Keratinocyte (primary cell): ENCODE measurements around the gene CFAP20DC.

Experiments
- EZH2 ChIP-seq: IDR thresholded peaks from one replicate; pipeline ENCODE4 v1.6.1; 2012; ENCODE audit warnings: inconsistent platforms, mild to moderate bottlenecking, low read length, moderate library complexity
- TF ChIP-seq, protein P1 (sequence below), 3 experiments: IDR thresholded peaks in 1 of 3; conservative IDR thresholded peaks in 1 of 3; optimal IDR thresholded peaks in 1 of 3; 2 replicates in 2 of 3; 3 replicates in 1 of 3; pipeline versions ENCODE3 to v1.5.1; 2011; ENCODE audit warnings: low read length in 3 of 3, mild to moderate bottlenecking in 3 of 3, moderate library complexity in 2 of 3, control low read depth in 1 of 3, inconsistent platforms in 1 of 3; ENCODE audit not compliant: insufficient read depth in 2 of 3; ENCODE audit errors: extremely low read depth in 1 of 3

DNA sequence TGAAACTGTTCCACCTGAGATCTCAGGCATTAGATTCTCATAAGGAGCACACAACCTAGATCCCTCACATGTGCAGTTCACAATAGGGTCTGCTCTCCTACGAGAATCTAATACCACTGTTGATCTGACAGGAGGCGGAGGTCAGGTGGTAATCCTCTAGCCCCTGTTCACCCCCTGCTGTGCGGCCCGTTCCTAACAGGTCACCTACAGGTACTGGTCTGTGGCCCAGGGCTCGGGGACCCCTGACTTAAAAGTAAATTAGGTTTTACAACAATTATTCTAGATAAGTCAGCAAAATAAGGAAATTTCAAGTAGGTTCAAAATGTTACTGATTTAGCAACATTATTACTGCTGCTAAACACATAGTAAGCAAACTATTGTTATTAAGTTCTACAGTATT lies 58.2 kb downstream of the CFAP20DC start:
- TF ChIP-seq, protein P1, sequence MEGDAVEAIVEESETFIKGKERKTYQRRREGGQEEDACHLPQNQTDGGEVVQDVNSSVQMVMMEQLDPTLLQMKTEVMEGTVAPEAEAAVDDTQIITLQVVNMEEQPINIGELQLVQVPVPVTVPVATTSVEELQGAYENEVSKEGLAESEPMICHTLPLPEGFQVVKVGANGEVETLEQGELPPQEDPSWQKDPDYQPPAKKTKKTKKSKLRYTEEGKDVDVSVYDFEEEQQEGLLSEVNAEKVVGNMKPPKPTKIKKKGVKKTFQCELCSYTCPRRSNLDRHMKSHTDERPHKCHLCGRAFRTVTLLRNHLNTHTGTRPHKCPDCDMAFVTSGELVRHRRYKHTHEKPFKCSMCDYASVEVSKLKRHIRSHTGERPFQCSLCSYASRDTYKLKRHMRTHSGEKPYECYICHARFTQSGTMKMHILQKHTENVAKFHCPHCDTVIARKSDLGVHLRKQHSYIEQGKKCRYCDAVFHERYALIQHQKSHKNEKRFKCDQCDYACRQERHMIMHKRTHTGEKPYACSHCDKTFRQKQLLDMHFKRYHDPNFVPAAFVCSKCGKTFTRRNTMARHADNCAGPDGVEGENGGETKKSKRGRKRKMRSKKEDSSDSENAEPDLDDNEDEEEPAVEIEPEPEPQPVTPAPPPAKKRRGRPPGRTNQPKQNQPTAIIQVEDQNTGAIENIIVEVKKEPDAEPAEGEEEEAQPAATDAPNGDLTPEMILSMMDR (optimal IDR thresholded peaks at IDR 0.05 in 1 of 3, IDR thresholded peaks at IDR 0.05 in 1 of 3, conservative IDR thresholded peaks at IDR 0.05 in 1 of 3; ENCODE audit: extremely low read depth in 1 of 3, insufficient read depth in 2 of 3, low read length in 3 of 3), result no peak
- TF ChIP-seq EZH2, result no peak
